HG02943 (cell line): ENCODE results near the gene AGBL1.

Experiments used
- ATAC-seq: cut with Tn5 transposase; IDR thresholded peaks from one replicate; pipeline ENCODE4 v1.9.1; 2021; ENCODE audit warnings: mild to moderate bottlenecking, low read depth, moderate library complexity; ENCODE audit not compliant: unreplicated experiment

The AGBL1 gene

DNA sequence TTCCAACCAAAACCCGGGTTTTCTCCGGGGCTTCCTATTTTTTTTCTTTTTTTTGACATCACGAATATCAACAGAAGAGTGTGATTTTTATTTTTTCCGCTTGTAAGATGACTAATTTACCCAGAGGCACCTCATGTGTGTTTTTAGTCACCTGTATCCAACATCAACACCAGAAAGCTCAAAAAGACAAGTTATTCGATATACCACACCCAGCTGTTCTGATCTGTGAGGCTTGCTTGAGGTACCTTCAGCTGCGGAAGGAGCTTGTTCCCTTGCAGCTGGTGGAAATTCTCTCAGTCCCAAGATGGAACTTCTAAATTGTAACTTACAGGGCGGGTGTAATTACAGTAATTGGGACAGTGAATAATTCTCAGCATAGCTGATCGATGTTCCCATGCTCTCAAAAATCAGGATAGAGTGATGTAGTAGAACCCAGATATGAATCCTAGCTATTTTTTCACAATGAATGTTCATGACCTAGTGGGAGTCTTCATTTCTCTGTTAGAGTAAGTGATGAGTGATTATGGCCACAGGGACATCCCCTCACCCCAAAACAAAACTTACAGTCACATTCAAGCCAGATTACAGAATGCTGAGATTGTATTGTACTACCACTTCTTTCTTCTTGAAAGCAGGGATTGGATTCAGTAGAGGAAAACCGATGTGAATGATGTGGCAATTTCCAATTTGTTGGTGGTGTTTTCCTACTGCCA lies 232.1 kb downstream of the AGBL1 start:
- ATAC-seq: no peak

DNA sequence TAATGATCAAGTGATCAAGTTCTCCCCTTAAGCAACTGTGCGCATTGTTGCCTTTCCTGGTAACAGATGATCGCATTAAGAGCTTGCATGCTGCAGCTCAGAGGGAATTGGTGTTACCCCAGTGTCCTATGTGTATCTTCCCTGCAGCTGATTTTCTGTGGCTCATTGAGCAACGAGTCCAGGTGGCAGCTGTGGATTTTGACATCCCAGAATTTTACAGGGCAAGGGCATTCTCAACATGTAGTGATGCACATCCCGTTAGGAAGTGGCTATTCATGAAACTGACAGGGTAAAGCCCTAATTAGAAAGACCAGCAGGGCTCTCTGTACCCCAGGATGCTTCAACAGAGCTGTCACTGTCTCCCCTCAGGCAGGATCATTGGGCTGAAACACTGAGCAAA lies 232.8 kb downstream of the AGBL1 start:
- ATAC-seq: no peak

DNA sequence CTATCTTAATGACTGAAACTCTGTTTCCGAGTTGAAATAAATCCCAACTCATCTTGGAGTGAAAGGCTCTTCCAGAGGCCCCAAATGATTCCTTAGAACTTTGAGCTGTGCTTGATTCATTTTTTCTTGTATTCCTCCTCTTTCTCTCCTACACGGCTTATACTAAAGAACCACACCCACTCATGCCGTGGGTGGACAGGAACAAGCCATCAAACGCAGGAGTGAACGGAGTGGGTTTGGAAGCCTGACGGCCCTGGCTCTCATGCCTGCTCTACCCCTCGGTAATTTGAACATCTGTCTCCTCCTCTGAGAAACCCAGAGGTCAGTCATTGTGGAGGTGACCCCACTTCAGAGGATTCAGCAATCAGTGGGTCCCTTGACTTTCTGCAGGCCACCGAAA lies 236.5 kb downstream of the AGBL1 start:
- no peak for ATAC-seq

DNA sequence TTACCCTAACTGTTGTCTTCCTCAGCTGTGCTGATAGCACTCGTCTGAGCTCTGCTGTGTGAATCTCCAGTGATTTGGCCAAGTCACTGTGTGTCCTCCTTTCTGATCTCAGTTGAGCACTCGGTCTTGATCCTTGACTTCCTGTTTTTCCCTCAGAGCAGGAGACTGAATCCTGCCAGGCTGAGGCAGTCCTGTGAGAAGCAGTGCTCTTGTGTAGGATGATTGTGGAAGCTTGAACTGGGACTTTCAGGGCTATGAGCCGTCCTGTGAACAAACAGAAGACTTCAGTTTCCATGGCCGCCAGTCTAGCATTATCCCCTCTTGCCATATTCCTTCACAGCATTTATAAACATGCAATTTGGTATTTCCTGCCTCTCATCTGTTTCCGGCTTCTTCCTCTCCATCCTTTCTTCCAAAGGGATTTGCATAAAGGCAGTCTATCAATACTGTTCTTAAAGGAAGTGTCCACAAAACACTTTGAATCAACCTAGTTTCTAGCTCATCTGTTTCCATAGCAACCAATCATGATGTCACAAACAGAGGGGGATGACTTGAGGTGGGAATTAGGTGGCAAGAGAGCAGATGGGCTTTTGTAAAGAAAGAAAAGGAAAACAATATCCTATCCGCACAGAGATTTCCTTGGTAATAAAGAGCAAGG lies 237.2 kb downstream of the AGBL1 start:
- ATAC-seq: no peak

- ATAC-seq: no peak
Observed at GRCh38 chr15:86317384-86317740, 237.7 kb downstream of the AGBL1 start.

DNA sequence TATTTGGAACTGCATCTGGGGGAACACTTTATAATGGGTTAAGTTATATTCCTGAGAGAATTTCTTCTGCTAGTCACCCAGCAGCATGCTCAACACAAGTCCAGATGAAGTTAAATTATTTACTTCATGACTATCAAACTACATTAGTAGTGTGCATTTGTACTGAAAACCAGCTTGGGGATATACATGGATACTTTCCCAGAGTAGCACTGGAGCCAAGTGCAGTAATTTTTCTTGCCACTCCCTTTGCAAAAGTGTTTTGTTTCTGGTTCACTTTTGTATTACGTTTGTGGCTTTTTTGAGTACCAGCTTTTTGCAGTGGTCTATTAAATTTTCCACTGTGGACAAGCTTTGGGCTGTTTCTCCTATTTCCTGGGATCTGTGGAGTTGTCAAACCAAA lies 243.0 kb downstream of the AGBL1 start:
- no peak for ATAC-seq

GRCh38 chr15:86327230-86327865 lies 247.7 kb downstream of the AGBL1 start:
- ATAC-seq: no peak

- no peak for ATAC-seq
Observed at GRCh38 chr15:86328658-86329057, 249.0 kb downstream of the AGBL1 start.

DNA sequence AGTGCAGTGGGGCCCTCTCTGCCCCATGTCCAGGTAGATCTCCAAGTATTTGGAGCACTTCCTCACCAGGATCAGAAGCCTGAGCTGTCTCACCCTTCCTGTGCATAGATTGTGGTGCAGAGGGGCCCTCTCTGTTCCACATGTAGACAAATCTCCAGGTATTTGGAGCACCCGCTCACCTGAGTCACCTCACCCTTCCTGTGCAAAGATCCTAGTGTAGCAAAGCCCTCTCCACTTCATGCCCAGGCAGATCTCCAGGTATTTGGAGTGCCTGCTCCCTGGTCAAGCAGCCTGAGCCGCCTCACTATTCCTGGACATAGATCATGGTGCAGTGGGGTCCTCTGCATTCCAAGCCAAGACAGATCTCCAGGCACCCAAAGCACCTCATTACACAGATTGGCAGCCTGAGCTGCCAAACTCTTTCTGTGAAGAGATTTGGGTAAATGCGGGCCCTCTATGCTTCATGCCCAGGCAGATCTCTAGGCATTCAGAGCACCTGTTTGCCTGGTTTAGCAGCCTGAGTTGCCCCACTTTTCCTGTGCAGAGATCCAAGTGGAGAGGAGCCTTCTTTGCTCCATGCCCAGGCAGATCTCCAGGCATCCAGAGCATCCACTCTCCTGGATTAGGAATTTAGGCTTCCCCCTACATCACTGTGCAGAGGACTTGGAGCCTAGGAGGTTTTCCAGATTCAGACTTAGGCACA lies 249.8 kb downstream of the AGBL1 start:
- no peak for ATAC-seq

- no peak for ATAC-seq
Observed at GRCh38 chr15:86333819-86334218, 254.1 kb downstream of the AGBL1 start.

DNA sequence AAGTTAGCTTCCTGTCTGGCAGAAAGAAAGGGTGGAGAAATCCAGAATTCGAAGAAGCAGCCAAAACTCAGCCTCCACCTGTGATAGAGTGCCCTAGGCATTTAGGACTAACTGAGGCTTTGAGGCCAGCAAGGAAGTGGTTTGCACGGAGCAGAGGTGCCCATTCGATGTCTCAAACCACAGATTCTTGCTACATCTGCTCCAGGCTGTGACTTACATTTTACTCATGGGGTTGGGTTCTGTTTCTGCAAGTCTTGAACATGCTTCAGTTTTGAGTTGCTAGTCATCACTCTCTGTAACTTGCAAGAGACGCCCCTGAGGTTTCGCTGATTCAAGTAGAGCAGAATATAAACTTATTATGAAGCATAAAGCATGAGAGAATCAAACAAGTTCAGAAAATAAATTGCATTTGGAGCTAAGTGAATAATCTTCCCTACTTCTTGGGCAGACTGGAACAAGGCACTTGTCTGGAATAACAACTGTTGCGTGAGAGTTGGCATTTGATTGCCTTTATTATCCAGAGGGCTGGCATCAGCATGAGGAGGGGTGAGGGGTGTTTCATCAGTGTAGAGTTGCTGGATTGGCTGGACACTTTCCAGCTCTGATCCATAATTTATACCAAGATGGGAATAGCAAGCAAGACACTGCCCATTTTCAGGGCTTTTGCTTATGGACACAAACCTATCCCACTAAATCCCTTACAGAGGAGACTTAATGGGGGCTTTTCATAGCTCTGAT lies 256.5 kb downstream of the AGBL1 start:
- no peak for ATAC-seq

GRCh38 chr15:86337071-86337470 lies 257.4 kb downstream of the AGBL1 start:
- no peak for ATAC-seq

- ATAC-seq: no peak
Observed at GRCh38 chr15:86347245-86347644, 267.6 kb downstream of the AGBL1 start.

- no peak for ATAC-seq
Observed at GRCh38 chr15:86349565-86349964, 269.9 kb downstream of the AGBL1 start.

DNA sequence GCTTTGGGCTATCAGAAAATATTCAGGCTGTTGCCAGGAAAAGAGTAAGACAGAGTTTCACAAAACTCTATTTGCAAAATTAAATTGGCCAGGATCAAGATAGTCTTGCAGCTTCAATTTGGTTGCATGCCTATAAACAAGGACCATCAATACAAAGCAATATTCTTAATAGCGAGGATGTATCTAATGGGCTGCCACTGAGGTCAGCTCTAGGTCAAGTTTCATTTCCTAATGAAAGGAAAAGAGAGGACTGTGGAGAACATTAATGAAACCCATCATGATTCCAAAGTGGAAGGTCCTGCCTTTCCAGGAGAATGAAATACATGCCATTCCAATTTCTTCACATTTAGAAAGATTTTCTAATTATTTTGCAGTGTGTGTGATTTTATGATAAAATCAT lies 273.5 kb downstream of the AGBL1 start:
- ATAC-seq: no peak

DNA sequence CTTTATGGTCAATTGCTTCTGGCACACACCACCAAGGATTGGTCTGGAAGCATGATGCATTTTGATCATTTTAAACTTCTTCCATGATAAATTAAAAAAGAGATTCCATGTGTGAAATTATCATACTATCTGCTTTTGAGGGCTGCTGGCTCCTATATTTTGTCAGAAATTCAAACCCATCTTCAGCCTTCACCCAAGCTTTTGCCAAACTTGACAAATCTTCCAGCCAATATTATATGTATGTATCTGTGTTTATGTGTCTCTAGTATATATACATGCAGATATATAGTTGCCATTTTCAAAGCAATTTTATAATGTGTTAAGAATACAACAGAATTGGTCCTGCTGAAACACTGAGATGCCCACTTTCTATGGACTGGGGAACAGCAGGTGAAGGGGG lies 275.7 kb downstream of the AGBL1 start:
- ATAC-seq: no peak

GRCh38 chr15:86355801-86356200 lies 276.1 kb downstream of the AGBL1 start:
- ATAC-seq: no peak

DNA sequence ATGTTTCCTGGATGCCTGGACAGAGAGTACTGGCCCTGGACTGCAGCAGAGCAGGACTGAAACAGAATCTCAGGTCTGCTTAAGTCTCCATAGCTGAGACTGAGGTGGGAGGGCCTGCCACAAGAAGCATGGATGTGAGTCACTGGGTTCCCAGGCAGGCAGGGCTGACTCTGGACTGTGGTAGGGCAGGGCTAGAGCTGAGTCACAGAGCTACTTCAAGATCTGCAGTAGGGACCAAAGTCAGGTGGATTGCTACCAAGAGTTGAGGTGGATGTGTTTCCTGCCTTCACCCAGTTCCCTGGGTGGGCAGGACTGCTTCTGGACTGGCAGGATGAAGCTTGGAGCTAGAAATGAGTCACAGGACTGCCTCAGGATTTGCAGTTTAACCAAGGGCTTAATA lies 282.9 kb downstream of the AGBL1 start:
- no peak for ATAC-seq

DNA sequence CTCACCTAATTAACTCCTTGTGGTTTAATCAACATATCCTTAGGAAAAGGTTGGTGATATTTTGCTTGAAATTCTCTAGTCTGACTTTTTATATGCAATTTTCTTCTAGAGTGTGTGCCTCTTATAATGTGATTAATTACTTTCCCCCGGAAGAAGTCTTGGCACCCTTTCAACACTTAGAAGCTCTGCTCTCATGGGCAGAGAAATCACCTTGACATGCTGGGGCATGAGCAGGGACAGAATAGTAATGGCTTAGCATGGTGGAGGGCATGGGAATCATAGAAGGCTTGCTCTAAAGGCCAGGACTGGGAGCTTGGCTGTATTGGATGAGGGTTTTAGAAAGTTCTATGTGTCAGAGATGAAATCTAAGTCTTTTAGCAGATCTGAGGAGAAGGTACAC lies 293.5 kb downstream of the AGBL1 start:
- ATAC-seq: no peak

GRCh38 chr15:86375733-86376280 lies 296.1 kb downstream of the AGBL1 start:
- no peak for ATAC-seq
